ENCODE data around the gene RASD1. TPM values are rescaled to one million over a fixed set of nuclear protein-coding genes. Genes with fewer than 3 reads are reported as not detected.

The RASD1 gene
- total RNA-seq, 1 donor from 2014 or later: 5.6 TPM

- peaks cover 1% of the 10 kb centered on the region for H3K36me3 Mint-ChIP-seq (ENCODE audit: insufficient read depth)
- H3K27me3 Mint-ChIP-seq: peaks cover 3% of the 10 kb centered on the region
- H3K4me1 Mint-ChIP-seq (ENCODE audit: low read depth): peaks cover 9% of the 10 kb centered on the region
- TF ChIP-seq CTCF (IDR thresholded peaks at IDR 0.05; ENCODE audit: unreplicated experiment): no peak
- H3K27ac Mint-ChIP-seq: peak within 1 kb of the TSS; percentile 96
- H3K9me3 Mint-ChIP-seq (ENCODE audit: low read depth): no peaks in the 10 kb centered on the region
- DNase-seq (ENCODE audit: low spot score, unreplicated experiment): peak; percentile 89
- peak within 1 kb of the TSS; percentile 92 for H3K4me3 Mint-ChIP-seq (ENCODE audit: low read depth)
Measured at GRCh38 chr17:17476865-17477467, 19.2 kb downstream of the RASD1 start, which contains the start of gene MED9. Gene MED9, plus strand, starts transcription at chr17:17477000. Its CDS starts 42 bp downstream, at chr17:17477042.

GRCh38 chr17:17474341-17474740 lies 21.9 kb downstream of the RASD1 start:
- no peaks in the 10 kb centered on the region for H3K9me3 Mint-ChIP-seq (ENCODE audit: low read depth)
- no peak overlapping the region for H3K27ac Mint-ChIP-seq
- TF ChIP-seq CTCF (IDR thresholded peaks at IDR 0.05; ENCODE audit: unreplicated experiment): no peak
- no peak overlapping the region for H3K4me3 Mint-ChIP-seq (ENCODE audit: low read depth)
- H3K36me3 Mint-ChIP-seq (ENCODE audit: insufficient read depth): no peaks in the 10 kb centered on the region
- peaks cover 4% of the 10 kb centered on the region for H3K27me3 Mint-ChIP-seq
- no peak for DNase-seq (ENCODE audit: low spot score, unreplicated experiment)
- H3K4me1 Mint-ChIP-seq (ENCODE audit: low read depth): peaks cover 9% of the 10 kb centered on the region

- peaks cover 3% of the 10 kb centered on the region for H3K4me1 Mint-ChIP-seq (ENCODE audit: low read depth)
- H3K9me3 Mint-ChIP-seq (ENCODE audit: low read depth): no peaks in the 10 kb centered on the region
- DNase-seq (ENCODE audit: low spot score, unreplicated experiment): no peak
- H3K27me3 Mint-ChIP-seq: peaks cover 4% of the 10 kb centered on the region
- no peak overlapping the region for H3K27ac Mint-ChIP-seq
- no peak overlapping the region for H3K4me3 Mint-ChIP-seq (ENCODE audit: low read depth)
- H3K36me3 Mint-ChIP-seq (ENCODE audit: insufficient read depth): no peaks in the 10 kb centered on the region
- no peak for TF ChIP-seq CTCF (IDR thresholded peaks at IDR 0.05; ENCODE audit: unreplicated experiment)
Measured at GRCh38 chr17:17472333-17472920, 23.8 kb downstream of the RASD1 start.

- Mint-ChIP-seq H3K27me3 (peaks cover 11% of the 10 kb centered on the region), H3K27ac (no peak overlapping the region), H3K4me3 (ENCODE audit: low read depth) (no peak overlapping the region), H3K4me1 (ENCODE audit: low read depth) (no peaks in the 10 kb centered on the region), H3K36me3 (ENCODE audit: insufficient read depth) (no peaks in the 10 kb centered on the region), H3K9me3 (ENCODE audit: low read depth) (no peaks in the 10 kb centered on the region)
- no peak for TF ChIP-seq CTCF (IDR thresholded peaks at IDR 0.05; ENCODE audit: unreplicated experiment)
- no peak for DNase-seq (ENCODE audit: low spot score, unreplicated experiment)
Measured at GRCh38 chr17:17469996-17470395, 26.2 kb downstream of the RASD1 start.

- Mint-ChIP-seq H3K27me3 (peaks cover 16% of the 10 kb centered on the region), H3K9me3 (ENCODE audit: low read depth) (no peaks in the 10 kb centered on the region), H3K4me3 (ENCODE audit: low read depth) (no peak overlapping the region), H3K4me1 (ENCODE audit: low read depth) (no peaks in the 10 kb centered on the region), H3K27ac (no peak overlapping the region), H3K36me3 (ENCODE audit: insufficient read depth) (no peaks in the 10 kb centered on the region)
- TF ChIP-seq CTCF (IDR thresholded peaks at IDR 0.05; ENCODE audit: unreplicated experiment): no peak
- DNase-seq (ENCODE audit: low spot score, unreplicated experiment): no peak
Measured at GRCh38 chr17:17469358-17469757, 26.8 kb downstream of the RASD1 start.

Data from progenitor cell of endocrine pancreas (in vitro differentiated cells).